Endothelial cell of umbilical vein (primary cell): ENCODE measurements around the gene LRP1. TPM values are rescaled to one million over a fixed set of nuclear protein-coding genes. Genes with fewer than 3 reads are reported as not detected.

Experiments used
- BruUV-seq: library from RNA; stranded (reverse); fragments of 400-500 nt; replicated peaks from 2 replicates; lab custom pipeline; 2021; lab: Mats Ljungman, UMichigan
- CTCF ChIA-PET: fragments of 300-600, 350-600 bp; sonication (Branson Sonifier 250); formaldehyde crosslinking; loops from one replicate; lab custom pipeline; 2021; ENCODE audit warnings: antibody characterized with exemption, inconsistent platforms; lab: Charles Lee
- POLR2A ChIA-PET: fragments of 300-600, 350-600 bp; sonication (Branson Sonifier 250); formaldehyde crosslinking; loops from one replicate; lab custom pipeline; 2021; ENCODE audit warnings: antibody characterized with exemption, inconsistent platforms; lab: Charles Lee
- DNase-seq: peaks from one replicate; pipeline ENCODE4 v3.0.0-alpha.2; 2011; ENCODE audit warnings: low read depth, low spot score
- FAIRE-seq: peaks from 2 replicates; lab custom pipeline; 2011; peaks lifted over from hg19 to GRCh38; lab: Jason Lieb, UNC
- H2AFZ ChIP-seq: 2 replicates; pipeline ENCODE4 v1.6.0; 2012; ENCODE audit warnings: low read depth, low read length, control low read depth, inconsistent platforms
- H3K27ac ChIP-seq: 2 replicates; pipeline ENCODE4 v1.5.1; 2011; ENCODE audit warnings: low read depth, mild to moderate bottlenecking, control low read depth, low read length, moderate library complexity; ENCODE audit not compliant: insufficient read depth
- H3K27me3 ChIP-seq, 2 experiments: 2 replicates each; pipeline versions ENCODE4 v1.6.0 to v1.6.1; 2011; ENCODE audit warnings: low read length in 2 of 2, mixed read lengths in 1 of 2; ENCODE audit not compliant: control insufficient read depth in 2 of 2, insufficient read depth in 2 of 2
- H3K36me3 ChIP-seq, 2 experiments: 2 replicates in 1 of 2; 3 replicates in 1 of 2; pipeline ENCODE4 v1.5.1; 2011; ENCODE audit warnings: low read length in 2 of 2, mild to moderate bottlenecking in 1 of 2, moderate library complexity in 1 of 2; ENCODE audit not compliant: control insufficient read depth in 2 of 2, insufficient read depth in 2 of 2; ENCODE audit errors: extremely low read depth in 1 of 2
- H3K4me1 ChIP-seq: 3 replicates; pipeline ENCODE4 v1.5.1; 2011; ENCODE audit warnings: mild to moderate bottlenecking, low read length; ENCODE audit not compliant: control insufficient read depth, insufficient read depth; ENCODE audit errors: extremely low read depth
- H3K4me2 ChIP-seq: 2 replicates; pipeline ENCODE4 v1.6.1; 2011; ENCODE audit warnings: low read length, control low read depth, mixed read lengths; ENCODE audit not compliant: insufficient read depth
- H3K4me3 ChIP-seq, 3 experiments: fragments of 200-600 bp in 1 of 3; sonication (generic), shearing (Covaris generic) in 1 of 3; replicated peaks in 1 of 3; 2 replicates each; pipeline ENCODE4 v1.5.1; 2011 to 2016; ENCODE audit warnings: control low read depth in 3 of 3, low read length in 3 of 3, mild to moderate bottlenecking in 2 of 3, inconsistent platforms in 1 of 3, low read depth in 1 of 3, moderate library complexity in 1 of 3; ENCODE audit not compliant: insufficient read depth in 1 of 3
- H3K79me2 ChIP-seq: 2 replicates; pipeline ENCODE4 v1.6.0; 2012; ENCODE audit warnings: low read length, inconsistent platforms; ENCODE audit not compliant: control insufficient read depth, insufficient read depth
- H3K9ac ChIP-seq: replicated peaks from 2 replicates; pipeline ENCODE3; 2011; ENCODE audit warnings: low read length, control low read depth; ENCODE audit not compliant: insufficient read depth; ENCODE audit errors: extremely low read depth
- H3K9me1 ChIP-seq: replicated peaks from 3 replicates; pipeline ENCODE4 v1.6.0; 2011; ENCODE audit warnings: mild to moderate bottlenecking, low read length; ENCODE audit not compliant: control insufficient read depth, insufficient read depth; ENCODE audit errors: extremely low read depth
- H3K9me3 ChIP-seq: replicated peaks from 2 replicates; pipeline ENCODE4 v1.5.1; 2012; ENCODE audit warnings: low read length, inconsistent platforms; ENCODE audit not compliant: control insufficient read depth, insufficient read depth
- H4K20me1 ChIP-seq: replicated peaks from 2 replicates; pipeline ENCODE3; 2011; ENCODE audit warnings: mild to moderate bottlenecking, low read length; ENCODE audit not compliant: control insufficient read depth, insufficient read depth; ENCODE audit errors: extremely low read depth
- CTCF ChIP-seq, 2 donors: IDR thresholded peaks; 1 replicate in 1 of 2; 2 replicates in 1 of 2; pipeline ENCODE4 v1.5.1; 2011; ENCODE audit warnings: low read length in 2 of 2, mild to moderate bottlenecking in 2 of 2, moderate library complexity in 2 of 2, control low read depth in 1 of 2, inconsistent platforms in 1 of 2, low read depth in 1 of 2; ENCODE audit not compliant: insufficient read depth in 1 of 2; ENCODE audit errors: extremely low read depth in 1 of 2
- EZH2 ChIP-seq: IDR thresholded peaks from 2 replicates; pipeline ENCODE4 v1.6.1; 2012; ENCODE audit warnings: borderline replicate concordance, low read depth, mild to moderate bottlenecking, moderate library complexity, low read length, inconsistent platforms; ENCODE audit not compliant: severe bottlenecking
- FOS ChIP-seq: IDR thresholded peaks from 2 replicates; pipeline ENCODE4 v1.6.1; 2011; ENCODE audit warnings: mild to moderate bottlenecking, low read length, moderate library complexity, borderline replicate concordance; ENCODE audit not compliant: insufficient read depth
- GATA2 ChIP-seq: IDR thresholded peaks from 2 replicates; pipeline ENCODE4 v1.7.0; 2011; ENCODE audit warnings: low read depth, mild to moderate bottlenecking, moderate library complexity, mixed read lengths, low read length; ENCODE audit not compliant: insufficient read length, insufficient read depth
- JUN ChIP-seq: IDR thresholded peaks from 2 replicates; pipeline ENCODE4 v1.6.1; 2011; ENCODE audit warnings: borderline replicate concordance, low read depth; ENCODE audit not compliant: insufficient read length, insufficient read depth
- MAX ChIP-seq: IDR thresholded peaks from 2 replicates; pipeline ENCODE4 v1.6.1; 2011; ENCODE audit not compliant: insufficient read depth, insufficient read length
- MYC ChIP-seq: IDR thresholded peaks from one replicate; pipeline ENCODE4 v1.6.1; 2011; ENCODE audit warnings: mild to moderate bottlenecking, low read depth, low read length
- POLR2A ChIP-seq: IDR thresholded peaks from 2 replicates; pipeline ENCODE4 v1.6.1; 2012; ENCODE audit warnings: low read depth, mild to moderate bottlenecking, control low read depth, low read length
- POLR2AphosphoS5 ChIP-seq: IDR thresholded peaks from 2 replicates; pipeline ENCODE4 v1.6.1; 2012; ENCODE audit warnings: low read depth, mild to moderate bottlenecking, control low read depth, low read length, moderate library complexity; ENCODE audit not compliant: insufficient read depth
- dilution Hi-C: fragments of 300-500 bp; cut with MboI; formaldehyde crosslinking; loops from one replicate; pipeline ENCODE4 v1.15.0; 2019; ENCODE audit warnings: low sequenced_read_pairs; ENCODE audit not compliant: extremely low pct_ligation_motif_present
- intact Hi-C: fragments of 100-400 bp; cut with micrococcal nuclease; formaldehyde crosslinking; loops from one replicate; pipeline ENCODE4 v1.10.0; 2022
- polyA plus RNA-seq, 4 experiments: library from polyadenylated mRNA; depleted of rRNA in 3 of 4; stranded (reverse) in 3 of 4; unstranded in 1 of 4; fragments of >200 nt; gene quantifications; 2 replicates each; pipeline versions ENCODE4 v1.2.1 to v1.2.3, GENCODE V29; 2011 to 2012; ENCODE audit warnings: missing spikeins in 1 of 4
- total RNA-seq: library from RNA; stranded (reverse); gene quantifications from 2 replicates; pipeline ENCODE4 v1.2.3, GENCODE V29; 2021

The LRP1 gene
- total and polyA plus RNA-seq, 2 donors (not counting 3 experiments of a cell fraction or from before 2014, with no cell fraction given) = 1.6 to 4.6 TPM

- H3K4me2 ChIP-seq = no peak overlapping the region
- H2AFZ ChIP-seq = no peak overlapping the region
- FAIRE-seq = no peak
These were observed 133.2 kb downstream of the LRP1 start for GRCh38 chr12:57261428-57261865.

More at GRCh38 chr12:57261428-57261865, 133.2 kb downstream of the LRP1 start:
- Histone ChIP-seq H3K9me3 (no peaks in the 10 kb centered on the region), H3K9ac (no peak overlapping the region), H3K27ac (no peak overlapping the region), H3K4me1 (no peaks in the 10 kb centered on the region), H3K9me1 (no peaks in the 10 kb centered on the region), H3K79me2 (no peaks in the 10 kb centered on the region), H4K20me1 (no peaks in the 10 kb centered on the region), H3K27me3 (no peaks in the 10 kb centered on the region), H3K36me3 (peaks cover 0 to 14% of the 10 kb centered on the region in 2 experiments), H3K4me3 (no peak overlapping the region)
- BruUV-seq = no TSS peak
- dilution Hi-C loops (no loop called here), intact Hi-C loops (no loop called here)
- no peak for TF ChIP-seq CTCF (IDR thresholded peaks at IDR 0.05; ENCODE audit: extremely low read depth in 1 of 2, insufficient read depth in 1 of 2, low read depth in 1 of 2, low read length in 2 of 2)
- no peak for TF ChIP-seq POLR2AphosphoS5
- no peak for TF ChIP-seq JUN
- TF ChIP-seq MYC = no peak
- TF ChIP-seq EZH2 = no peak
- TF ChIP-seq GATA2 = no peak
- no peak for TF ChIP-seq MAX
- no peak for TF ChIP-seq FOS
- no peak for TF ChIP-seq POLR2A
- ChIA-PET CTCF (interaction anchor here (1.1 to 2.0 kb wide), 5 partner anchors 16 to 197 kb away, joined by 5 to 11 read pairs (median 7); partner anchors contain the start of gene INHBE), POLR2A (no interaction called here)
- no peak for DNase-seq
